Common myeloid progenitor, CD34-positive (primary cell): ENCODE data around the gene GAR1.

ENCODE experiments used
- CTCF ChIA-PET: fragments of 350-600 bp; sonication (Branson Sonifier 250); formaldehyde crosslinking; loops from one replicate; lab custom pipeline; 2021; ENCODE audit warnings: antibody characterized with exemption; lab: Charles Lee
- POLR2A ChIA-PET: fragments of 350-600 bp; sonication (Branson Sonifier 250); formaldehyde crosslinking; loops from one replicate; lab custom pipeline; 2021; ENCODE audit warnings: antibody characterized with exemption; lab: Charles Lee
- DNase-seq, 3 donors: peaks; one replicate each; pipeline versions ENCODE4 v3.0.0 to v3.0.0-alpha.2; 2013
- H3K27ac ChIP-seq, 2 experiments: 1 replicate in 1 of 2; 2 replicates in 1 of 2; pipeline ENCODE4 v1.7.0; 2013; ENCODE audit warnings: inconsistent platforms in 2 of 2, low read length in 2 of 2, mild to moderate bottlenecking in 2 of 2, low read depth in 1 of 2, moderate library complexity in 1 of 2; ENCODE audit not compliant: severe bottlenecking in 2 of 2, insufficient read depth in 1 of 2, poor library complexity in 1 of 2
- H3K27me3 ChIP-seq, 5 experiments: replicated peaks in 2 of 5; 1 replicate in 3 of 5; 2 replicates in 2 of 5; pipeline versions ENCODE4 v1.6.1 to v1.7.0; 2013; ENCODE audit warnings: low read length in 4 of 5, mild to moderate bottlenecking in 2 of 5, moderate library complexity in 2 of 5, inconsistent platforms in 1 of 5; ENCODE audit not compliant: insufficient read depth in 5 of 5, control insufficient read depth in 4 of 5
- H3K36me3 ChIP-seq, 4 experiments: 1 replicate in 2 of 4; 2 replicates in 2 of 4; pipeline versions ENCODE4 v1.6.1 to v1.7.0; 2013; ENCODE audit warnings: low read length in 3 of 4, control low read depth in 1 of 4, mild to moderate bottlenecking in 1 of 4; ENCODE audit not compliant: control insufficient read depth in 4 of 4, insufficient read depth in 4 of 4
- H3K4me1 ChIP-seq, 4 experiments: 1 replicate in 3 of 4; 2 replicates in 1 of 4; pipeline versions ENCODE4 v1.6.1 to v1.7.1; 2013; ENCODE audit warnings: low read length in 3 of 4, mild to moderate bottlenecking in 3 of 4, control low read depth in 1 of 4, inconsistent platforms in 1 of 4, moderate library complexity in 1 of 4; ENCODE audit not compliant: control insufficient read depth in 4 of 4, insufficient read depth in 4 of 4; ENCODE audit errors: control extremely low read depth in 1 of 4
- H3K4me3 ChIP-seq, 7 experiments: 1 replicate in 4 of 7; 2 replicates in 3 of 7; pipeline versions ENCODE4 v1.5.1 to v1.7.0; 2013; ENCODE audit warnings: mild to moderate bottlenecking in 7 of 7, low read length in 6 of 7, moderate library complexity in 6 of 7, inconsistent platforms in 2 of 7, low read depth in 2 of 7, control low read depth in 1 of 7; ENCODE audit not compliant: insufficient read depth in 4 of 7, control insufficient read depth in 1 of 7; ENCODE audit errors: extremely low read depth in 1 of 7
- H3K9me3 ChIP-seq, 5 experiments: 1 replicate in 4 of 5; 2 replicates in 1 of 5; pipeline versions ENCODE4 v1.6.1 to v1.7.1; 2013; ENCODE audit warnings: low read length in 4 of 5, mild to moderate bottlenecking in 2 of 5, inconsistent platforms in 1 of 5, low read depth in 1 of 5, moderate library complexity in 1 of 5; ENCODE audit not compliant: control insufficient read depth in 4 of 5, insufficient read depth in 2 of 5; ENCODE audit errors: control extremely low read depth in 1 of 5
- WGBS: methylation state at CpG from one replicate; pipeline ENCODE4 v1.1.5; 2013; ENCODE audit not compliant: insufficient coverage; 5-methylcytosine and 5-hydroxymethylcytosine counted together

GAR1 gene

DNA sequence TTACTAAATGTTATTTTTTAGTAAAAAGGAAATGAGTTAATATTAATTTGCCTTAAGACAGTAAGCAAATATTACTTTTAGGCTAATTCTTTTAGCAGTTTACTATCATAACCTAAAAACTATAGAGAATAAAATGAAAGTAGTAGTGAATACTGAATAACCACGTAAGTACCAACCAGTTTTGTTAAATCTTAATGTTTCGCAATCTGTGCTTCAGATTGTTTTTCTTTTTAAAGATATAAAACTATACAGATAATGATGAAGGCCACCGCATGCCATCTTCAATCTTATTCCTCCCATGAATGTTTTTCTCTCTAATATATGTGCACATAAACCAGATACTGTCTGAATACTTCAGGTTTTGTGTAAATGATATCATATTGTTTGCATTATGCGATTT is 18.2 kb downstream of the GAR1 start:
- no peak overlapping the region for H3K27ac ChIP-seq
- no CpG with 5 or more reads among the region's 4 CpGs for WGBS
- H3K27me3 ChIP-seq, result no peaks in the 10 kb centered on the region
- H3K9me3 ChIP-seq, result peaks cover 0 to 4% (median 0%) of the 10 kb centered on the region in 5 experiments
- no peaks in the 10 kb centered on the region for H3K36me3 ChIP-seq
- H3K4me1 ChIP-seq, result no peaks in the 10 kb centered on the region
- CTCF ChIA-PET, result no interaction called here
- H3K4me3 ChIP-seq, result no peak overlapping the region
- DNase-seq, result no peak
- POLR2A ChIA-PET, result no interaction called here

DNA sequence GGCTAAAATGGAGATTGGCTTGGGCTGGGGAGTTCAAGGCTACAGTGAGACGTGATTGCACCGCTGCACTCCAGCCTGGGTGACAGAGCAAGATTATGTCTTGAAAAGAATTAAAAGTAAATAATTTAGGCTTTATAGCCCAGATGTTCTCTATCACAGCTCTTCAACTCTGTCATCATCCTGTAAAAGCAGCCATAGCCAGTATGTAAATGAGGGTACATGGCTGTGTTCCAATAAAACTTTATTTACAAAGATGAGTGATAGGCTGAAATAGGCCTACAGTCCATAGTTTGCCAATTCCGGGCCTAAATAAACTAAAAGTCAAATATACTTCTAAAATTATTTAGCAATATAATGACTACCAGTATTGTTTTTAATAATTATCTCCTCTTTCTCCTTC is 21.4 kb downstream of the GAR1 start:
- no peak for DNase-seq
- ChIA-PET CTCF (no interaction called here), POLR2A (no interaction called here)
- peaks cover 0 to 4% (median 0%) of the 10 kb centered on the region in 5 experiments for H3K9me3 ChIP-seq
- no peak overlapping the region for H3K4me3 ChIP-seq
- no peak overlapping the region for H3K27ac ChIP-seq
- H3K36me3 ChIP-seq, result no peaks in the 10 kb centered on the region
- no peaks in the 10 kb centered on the region for H3K27me3 ChIP-seq
- no CpG with 5 or more reads among the region's 3 CpGs for WGBS
- H3K4me1 ChIP-seq, result no peaks in the 10 kb centered on the region

DNA sequence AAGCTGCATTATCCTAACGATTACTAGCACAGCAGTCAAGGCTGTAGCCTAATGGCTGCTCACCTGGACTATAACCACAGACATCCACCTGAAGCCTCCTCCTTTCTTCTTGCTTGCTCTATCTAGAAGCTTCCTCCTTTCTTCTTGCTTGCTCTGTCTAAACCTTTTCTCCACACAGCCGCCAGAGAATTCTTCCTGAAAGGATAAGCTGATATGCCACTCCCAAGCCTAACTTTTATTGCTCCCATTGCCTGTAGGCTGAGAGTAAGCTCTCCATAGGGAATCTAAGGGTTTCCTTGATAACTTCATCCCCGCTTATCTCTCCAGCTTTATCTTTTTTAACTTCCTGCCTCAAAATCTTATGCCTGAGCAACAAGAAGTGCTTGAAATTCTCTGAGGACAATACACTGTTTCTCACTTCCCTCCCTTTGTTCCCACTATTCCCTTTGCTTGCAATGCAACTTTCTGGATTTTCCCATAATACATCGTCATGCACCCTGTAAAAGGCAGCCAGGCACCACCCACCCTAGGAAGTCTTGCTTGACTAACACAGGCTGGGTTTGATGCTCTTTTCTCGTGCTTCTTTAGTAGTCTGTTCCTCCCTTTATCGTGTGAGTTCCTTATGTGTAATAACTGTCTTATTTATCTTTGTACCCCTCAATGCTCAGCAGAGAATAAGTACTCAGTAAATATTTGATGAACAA is 31.0 kb downstream of the GAR1 start:
- no peak for DNase-seq
- ChIA-PET CTCF (no interaction called here), POLR2A (no interaction called here)
- Histone ChIP-seq H3K27ac (no peak overlapping the region), H3K4me3 (no peak overlapping the region), H3K9me3 (no peaks in the 10 kb centered on the region), H3K4me1 (no peaks in the 10 kb centered on the region), H3K27me3 (peaks cover 0 to 3% (median 0%) of the 10 kb centered on the region in 5 experiments), H3K36me3 (no peaks in the 10 kb centered on the region)
- 67% methylated on average over 5 of the region's 6 CpGs for WGBS

DNA sequence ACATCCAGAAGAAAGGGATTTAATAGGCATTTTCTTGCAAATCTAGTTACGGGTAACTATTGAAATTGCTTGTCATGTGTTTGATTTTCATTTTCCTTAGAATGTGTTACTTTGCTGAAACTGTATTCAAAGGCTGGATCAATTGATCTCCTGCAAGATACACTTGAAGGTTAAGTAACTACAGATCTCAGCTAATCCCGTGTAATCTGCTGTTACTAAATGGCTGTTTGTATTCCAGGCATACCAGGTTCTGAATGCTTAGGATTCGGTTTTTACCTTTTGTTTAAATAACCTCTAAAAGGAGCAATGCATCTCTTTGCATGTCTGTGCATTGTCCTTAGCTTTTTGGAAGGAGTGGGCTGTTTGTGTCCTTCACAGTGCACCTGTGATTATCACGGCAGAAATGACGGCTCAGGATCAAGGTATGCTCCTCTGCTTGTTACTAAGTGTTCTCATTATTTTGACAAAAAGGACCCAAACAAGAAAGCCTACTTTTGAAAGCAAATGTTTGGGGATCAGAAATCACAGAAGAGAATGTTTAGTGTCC is 32.4 kb downstream of the GAR1 start, which contains the start of gene LRIT3:
Gene LRIT3 (plus strand): TSS at position 212 of the 547 bp plus-strand sequence. CDS start 95 bp downstream, at position 307.
- Histone ChIP-seq H3K9me3 (no peaks in the 10 kb centered on the region), H3K4me3 (no peak within 1 kb of the TSS), H3K4me1 (no peaks in the 10 kb centered on the region), H3K36me3 (no peaks in the 10 kb centered on the region), H3K27ac (no peak within 1 kb of the TSS), H3K27me3 (peaks cover 0 to 3% (median 0%) of the 10 kb centered on the region in 5 experiments)
- DNase-seq, result no peak
- CTCF ChIA-PET, result interaction anchor here (1.2 kb wide), 1 partner anchor 273 kb away, joined by 3 read pairs; no protein-coding TSS in a partner anchor
- 92% methylated on average over 4 of the region's 5 CpGs for WGBS
- POLR2A ChIA-PET, result no interaction called here

DNA sequence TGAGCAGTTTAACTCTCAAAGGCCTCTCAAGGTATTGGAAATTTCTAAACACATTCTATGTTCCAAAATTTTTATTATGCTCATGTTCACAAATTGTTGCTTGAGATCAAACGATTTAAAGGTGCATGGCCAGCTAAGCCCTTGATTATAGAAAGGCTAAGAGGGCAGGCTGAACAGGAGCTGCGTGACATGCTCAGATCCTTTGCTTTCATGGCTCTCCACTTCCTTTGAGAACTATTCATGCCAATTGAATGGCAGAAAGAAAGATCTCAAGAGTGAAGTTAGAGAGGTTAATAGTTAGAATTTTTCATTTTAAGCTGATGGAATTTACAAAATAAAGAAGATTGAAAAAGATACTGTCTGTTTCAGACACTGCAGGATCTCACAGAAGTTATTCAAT is 32.9 kb downstream of the GAR1 start:
- H3K9me3 ChIP-seq, result no peaks in the 10 kb centered on the region
- ChIA-PET CTCF (interaction anchor here (1.2 kb wide), 1 partner anchor 273 kb away, joined by 3 read pairs; no protein-coding TSS in a partner anchor), POLR2A (no interaction called here)
- H3K4me3 ChIP-seq, result no peak overlapping the region
- WGBS, result 89% methylated on average over 1 of the region's 2 CpGs
- no peak for DNase-seq
- no peaks in the 10 kb centered on the region for H3K36me3 ChIP-seq
- no peak overlapping the region for H3K27ac ChIP-seq
- H3K4me1 ChIP-seq, result no peaks in the 10 kb centered on the region
- H3K27me3 ChIP-seq, result peaks cover 0 to 3% (median 0%) of the 10 kb centered on the region in 5 experiments

DNA sequence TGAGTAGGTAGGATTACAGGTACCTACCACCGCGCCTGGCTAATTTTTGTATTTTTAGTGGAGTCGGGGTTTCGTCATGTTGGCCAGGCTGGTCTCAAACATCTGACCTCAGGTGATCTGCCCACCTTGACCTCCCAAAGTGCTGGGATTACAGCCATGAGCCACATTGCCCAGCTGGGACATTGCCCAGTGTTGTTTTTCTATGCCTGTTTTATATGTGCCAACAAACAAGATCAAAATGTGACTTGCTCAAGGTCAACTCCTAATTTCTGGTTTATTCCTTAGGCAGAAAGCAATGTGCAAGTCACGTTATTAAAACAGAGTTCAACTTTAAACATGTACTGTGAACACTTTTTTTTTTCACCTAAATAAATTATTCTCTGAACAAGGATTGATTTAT is 35.0 kb downstream of the GAR1 start:
- 77% methylated on average over 4 of the region's 5 CpGs for WGBS
- Histone ChIP-seq H3K4me1 (no peaks in the 10 kb centered on the region), H3K27ac (no peak overlapping the region), H3K36me3 (no peaks in the 10 kb centered on the region), H3K27me3 (peaks cover 0 to 2% (median 0%) of the 10 kb centered on the region in 5 experiments), H3K9me3 (no peaks in the 10 kb centered on the region), H3K4me3 (no peak overlapping the region)
- ChIA-PET POLR2A (no interaction called here), CTCF (no interaction called here)
- no peak for DNase-seq
